WTC11 (cell line): ENCODE measurements around the gene ARHGAP6.

Experiments
- ATF2 ChIP-seq: sonication (generic); formaldehyde crosslinking; IDR thresholded peaks from 2 replicates; pipeline ENCODE4 v1.8.1; 2022; ENCODE audit warnings: low read depth, missing genetic modification reagents, borderline replicate concordance
- CDX4 ChIP-seq: fragments of 250-450 bp; sonication (Bioruptor Pico); IDR thresholded peaks from 2 replicates; pipeline ENCODE4 v1.9.0; 2021; ENCODE audit warnings: moderate library complexity, mild to moderate bottlenecking, inconsistent platforms, borderline replicate concordance
- CTCF ChIP-seq: fragments of 200-600 bp; IDR thresholded peaks from 2 replicates; pipeline ENCODE4 v1.8.0; 2022; ENCODE audit warnings: antibody characterized with exemption
- JUN ChIP-seq: sonication (generic); formaldehyde crosslinking; IDR thresholded peaks from 2 replicates; pipeline ENCODE4 v1.8.0; 2023; ENCODE audit warnings: mild to moderate bottlenecking, missing genetic modification reagents
- MXD4 ChIP-seq: fragments of 250-450 bp; sonication (Bioruptor Pico); IDR thresholded peaks from 2 replicates; pipeline ENCODE4 v1.8.0; 2021; ENCODE audit warnings: mild to moderate bottlenecking, moderate library complexity, borderline replicate concordance
- SMAD4 ChIP-seq: sonication (generic); formaldehyde crosslinking; IDR thresholded peaks from 2 replicates; pipeline ENCODE4 v1.8.0; 2022; ENCODE audit warnings: mild to moderate bottlenecking, missing genetic modification reagents
- STAT6 ChIP-seq: sonication (generic); formaldehyde crosslinking; conservative IDR thresholded peaks from 2 replicates; pipeline ENCODE4 v1.8.1; 2023; ENCODE audit warnings: mild to moderate bottlenecking, low read depth, missing genetic modification reagents, moderate library complexity
- USF2 ChIP-seq: sonication (generic); formaldehyde crosslinking; IDR thresholded peaks from 2 replicates; pipeline ENCODE4 v1.8.1; 2023; ENCODE audit warnings: mild to moderate bottlenecking, missing genetic modification reagents, moderate library complexity
- ZNF138 ChIP-seq: sonication (generic); formaldehyde crosslinking; conservative IDR thresholded peaks from 2 replicates; pipeline ENCODE4 v1.8.1; 2022; ENCODE audit warnings: mild to moderate bottlenecking, moderate library complexity, missing genetic modification reagents
- ZNF232 ChIP-seq: sonication (generic); formaldehyde crosslinking; IDR thresholded peaks from 2 replicates; pipeline ENCODE4 v1.8.0; 2022; ENCODE audit warnings: mild to moderate bottlenecking, missing genetic modification reagents
- ZNF263 ChIP-seq: sonication (generic); formaldehyde crosslinking; IDR thresholded peaks from 2 replicates; pipeline ENCODE4 v1.8.1; 2022; ENCODE audit warnings: low read depth, mild to moderate bottlenecking, moderate library complexity, missing genetic modification reagents
- ZNF423 ChIP-seq: fragments of 250-450 bp; sonication (Bioruptor Pico); IDR thresholded peaks from 2 replicates; pipeline ENCODE4 v2.1.2; 2022; ENCODE audit warnings: mild to moderate bottlenecking, moderate library complexity

GRCh38 chrX:11702420-11702819, 36.7 kb upstream of the ARHGAP6 start:
- no peak for TF ChIP-seq ZNF423
- no peak for TF ChIP-seq CTCF
- TF ChIP-seq ZNF138: no peak
- no peak for TF ChIP-seq MXD4 (CRISPR knock-in tag)
- TF ChIP-seq STAT6: no peak
- TF ChIP-seq SMAD4: no peak
- TF ChIP-seq ZNF232 (CRISPR knock-in tag): no peak
- TF ChIP-seq ATF2 (CRISPR knock-in tag): no peak
- TF ChIP-seq CDX4 (CRISPR knock-in tag): no peak
- no peak for TF ChIP-seq ZNF263 (CRISPR knock-in tag)
- TF ChIP-seq JUN: no peak
- no peak for TF ChIP-seq USF2 (CRISPR knock-in tag)
